DOHH2 (cell line): ENCODE data around the gene MDN1.

Experiments
- H3F3A ChIP-seq: fragments of 200-600 bp; sonication (generic), shearing (Covaris generic); 2 replicates; pipeline ENCODE4 v1.6.0; 2016; ENCODE audit warnings: antibody characterized with exemption, mild to moderate bottlenecking; ENCODE audit not compliant: control insufficient read depth, insufficient read depth
- H3K27ac ChIP-seq: fragments of 200-600 bp; sonication (generic); 2 replicates; pipeline ENCODE4 v1.5.1; 2014; ENCODE audit warnings: low read depth, mild to moderate bottlenecking, low read length, moderate library complexity
- H3K27me3 ChIP-seq: fragments of 200-600 bp; sonication (generic); 2 replicates; pipeline ENCODE4 v1.6.1; 2014; ENCODE audit warnings: mild to moderate bottlenecking, low read length, mixed read lengths; ENCODE audit not compliant: control insufficient read depth
- H3K36me3 ChIP-seq: fragments of 200-600 bp; sonication (generic); 2 replicates; pipeline ENCODE4 v1.6.1; 2014; ENCODE audit warnings: mild to moderate bottlenecking, low read length, moderate library complexity, mixed read lengths; ENCODE audit not compliant: control insufficient read depth
- H3K4me1 ChIP-seq: fragments of 200-600 bp; sonication (generic); 2 replicates; pipeline ENCODE4 v1.6.1; 2014; ENCODE audit warnings: mild to moderate bottlenecking, low read length, mixed read lengths; ENCODE audit not compliant: control insufficient read depth
- H3K4me2 ChIP-seq: fragments of 200-600 bp; sonication (generic); 2 replicates; pipeline ENCODE4 v1.6.0; 2014; ENCODE audit warnings: mild to moderate bottlenecking, low read length, moderate library complexity
- H3K4me3 ChIP-seq: fragments of 200-600 bp; sonication (generic); 2 replicates; pipeline ENCODE4 v1.5.1; 2014; ENCODE audit warnings: mild to moderate bottlenecking, low read length, mixed read lengths
- H3K79me2 ChIP-seq: fragments of 200-600 bp; sonication (generic); 2 replicates; pipeline ENCODE4 v1.6.1; 2014; ENCODE audit warnings: mild to moderate bottlenecking, low read length, mixed read lengths; ENCODE audit not compliant: control insufficient read depth
- H3K9me2 ChIP-seq: fragments of 200-600 bp; sonication (generic); replicated peaks from 2 replicates; pipeline ENCODE4 v1.6.1; 2014; ENCODE audit warnings: mild to moderate bottlenecking, low read length, mixed read lengths; ENCODE audit not compliant: control insufficient read depth
- H3K9me3 ChIP-seq: fragments of 200-600 bp; sonication (generic); 2 replicates; pipeline ENCODE4 v1.6.1; 2014; ENCODE audit warnings: antibody characterized with exemption, low read length, mixed read lengths; ENCODE audit not compliant: control insufficient read depth, insufficient read depth
- H4K20me1 ChIP-seq: fragments of 200-600 bp; sonication (generic); 2 replicates; pipeline ENCODE4 v1.6.0; 2014; ENCODE audit warnings: low read depth, mild to moderate bottlenecking, antibody characterized with exemption, low read length, moderate library complexity; ENCODE audit not compliant: control insufficient read depth, insufficient read depth
- CTCF ChIP-seq: fragments of 200-600 bp; sonication (generic); IDR thresholded peaks from one replicate; pipeline ENCODE4 v1.5.1; 2014; ENCODE audit warnings: antibody characterized with exemption, mild to moderate bottlenecking, low read depth, low read length; ENCODE audit not compliant: poor library complexity, severe bottlenecking
- EZH2phosphoT487 ChIP-seq: fragments of 200-600 bp; sonication (generic); IDR thresholded peaks from 2 replicates; pipeline ENCODE4 v1.6.1; 2017; ENCODE audit warnings: borderline replicate concordance, mild to moderate bottlenecking, antibody characterized with exemption, low read length, moderate library complexity, mixed read lengths

The MDN1 gene

GRCh38 chr6:89805814-89806371 lies 13.7 kb downstream of the MDN1 start:
- Histone ChIP-seq H3K4me2 (no peak overlapping the region), H3F3A (peaks cover 2% of the 10 kb centered on the region; the same call in 1 of the 2 replicates), H3K36me3 (peaks cover 18% of the 10 kb centered on the region), H3K27ac (no peak overlapping the region), H3K79me2 (peaks cover 84% of the 10 kb centered on the region), H3K4me3 (no peak overlapping the region), H3K9me3 (no peaks in the 10 kb centered on the region), H3K4me1 (no peaks in the 10 kb centered on the region), H3K9me2 (no peaks in the 10 kb centered on the region), H3K27me3 (no peaks in the 10 kb centered on the region), H4K20me1 (peaks cover 9% of the 10 kb centered on the region; the same call in 1 of the 2 replicates)
- TF ChIP-seq CTCF = no peak
- TF ChIP-seq EZH2phosphoT487 = no peak

GRCh38 chr6:89803271-89803670 lies 16.3 kb downstream of the MDN1 start:
- no peak overlapping the region for H3K4me2 ChIP-seq
- H3K9me2 ChIP-seq = no peaks in the 10 kb centered on the region
- peaks cover 5% of the 10 kb centered on the region; the same call in 1 of the 2 replicates for H4K20me1 ChIP-seq
- no peak overlapping the region for H3K4me3 ChIP-seq
- H3K4me1 ChIP-seq = no peaks in the 10 kb centered on the region
- H3F3A ChIP-seq = peaks cover 2% of the 10 kb centered on the region; the same call in 1 of the 2 replicates
- H3K27ac ChIP-seq = no peak overlapping the region
- no peak for TF ChIP-seq EZH2phosphoT487
- TF ChIP-seq CTCF = no peak
- no peaks in the 10 kb centered on the region for H3K27me3 ChIP-seq
- peaks cover 40% of the 10 kb centered on the region for H3K36me3 ChIP-seq
- no peaks in the 10 kb centered on the region for H3K9me3 ChIP-seq
- H3K79me2 ChIP-seq = peaks cover 80% of the 10 kb centered on the region

- no peak overlapping the region for H3K4me3 ChIP-seq
- H4K20me1 ChIP-seq = peaks cover 3% of the 10 kb centered on the region; the same call in 1 of the 2 replicates
- peaks cover 6% of the 10 kb centered on the region for H3K4me1 ChIP-seq
- no peak overlapping the region for H3K27ac ChIP-seq
- no peak overlapping the region for H3K4me2 ChIP-seq
- H3F3A ChIP-seq = no peaks in the 10 kb centered on the region
- no peaks in the 10 kb centered on the region for H3K9me3 ChIP-seq
- peaks cover 47% of the 10 kb centered on the region for H3K36me3 ChIP-seq
- H3K9me2 ChIP-seq = no peaks in the 10 kb centered on the region
- no peaks in the 10 kb centered on the region for H3K27me3 ChIP-seq
- TF ChIP-seq EZH2phosphoT487 (no peak), CTCF (no peak)
- H3K79me2 ChIP-seq = peaks cover 61% of the 10 kb centered on the region
Observed at GRCh38 chr6:89799756-89800155, 19.8 kb downstream of the MDN1 start.
